Duodenal mucosa (tissue), 2 donors: ENCODE data around the gene KLKB1.

Source experiments
- H3K27ac ChIP-seq: one replicate; pipeline ENCODE4 v1.7.0; 2013; ENCODE audit warnings: low read depth, low read length
- H3K27me3 ChIP-seq, 2 donors: one replicate each; pipeline ENCODE4 v1.7.0; 2013; ENCODE audit warnings: low read length in 2 of 2, control low read depth in 1 of 2; ENCODE audit not compliant: insufficient read depth in 2 of 2, control insufficient read depth in 1 of 2
- H3K36me3 ChIP-seq, 2 donors: one replicate each; pipeline ENCODE4 v1.7.0; 2013; ENCODE audit warnings: low read length in 2 of 2, control low read depth in 1 of 2; ENCODE audit not compliant: insufficient read depth in 2 of 2, control insufficient read depth in 1 of 2
- H3K4me1 ChIP-seq, 2 donors: one replicate each; pipeline ENCODE4 v1.7.0; 2013; ENCODE audit warnings: low read length in 2 of 2, control low read depth in 1 of 2; ENCODE audit not compliant: insufficient read depth in 2 of 2, control insufficient read depth in 1 of 2
- H3K4me3 ChIP-seq, 2 donors: one replicate each; pipeline ENCODE4 v1.7.0; 2013; ENCODE audit warnings: low read length in 2 of 2, low read depth in 1 of 2
- H3K9ac ChIP-seq, 2 donors: one replicate each; pipeline ENCODE4 v1.7.0; 2013; ENCODE audit warnings: low read length in 2 of 2, low read depth in 1 of 2
- H3K9me3 ChIP-seq, 2 donors: one replicate each; pipeline ENCODE4 v1.7.0; 2013; ENCODE audit warnings: low read length in 2 of 2, control low read depth in 1 of 2; ENCODE audit not compliant: control insufficient read depth in 1 of 2

KLKB1 gene

GRCh38 chr4:186304866-186305505 is 77.7 kb downstream of the KLKB1 start:
- Histone ChIP-seq H3K9me3 (no peaks in the 10 kb centered on the region), H3K4me1 (no peaks in the 10 kb centered on the region), H3K27ac (no peak overlapping the region), H3K9ac (no peak overlapping the region), H3K27me3 (no peaks in the 10 kb centered on the region), H3K36me3 (no peaks in the 10 kb centered on the region), H3K4me3 (no peak overlapping the region)

GRCh38 chr4:186307497-186307896 is 80.2 kb downstream of the KLKB1 start:
- Histone ChIP-seq H3K4me3 (no peak overlapping the region), H3K36me3 (no peaks in the 10 kb centered on the region), H3K4me1 (no peaks in the 10 kb centered on the region)

GRCh38 chr4:186307916-186308315 is 80.6 kb downstream of the KLKB1 start:
- no peaks in the 10 kb centered on the region for H3K27me3 ChIP-seq
- H3K27ac ChIP-seq: no peak overlapping the region
- no peak overlapping the region for H3K9ac ChIP-seq
- no peaks in the 10 kb centered on the region for H3K4me1 ChIP-seq
- no peaks in the 10 kb centered on the region for H3K36me3 ChIP-seq
- H3K9me3 ChIP-seq: no peaks in the 10 kb centered on the region
- no peak overlapping the region for H3K4me3 ChIP-seq

More at GRCh38 chr4:186307497-186307896, 80.2 kb downstream of the KLKB1 start:
- Histone ChIP-seq H3K9ac (no peak overlapping the region), H3K27ac (no peak overlapping the region), H3K9me3 (no peaks in the 10 kb centered on the region), H3K27me3 (no peaks in the 10 kb centered on the region)
